Activated CD4-positive, alpha-beta T cell treated with anti-CD3 and anti-CD28 coated beads, Interleukin-2, amount 10 ng/mL, durations not matched to agents 24 days and 14 days (primary cell): ENCODE data around the gene BLVRB. TPM values are rescaled to one million over a fixed set of nuclear protein-coding genes. Genes with fewer than 3 reads are reported as not detected.
"Not testable (repeated sequence)": the region's sequence is repeated elsewhere in the genome, so short reads cannot be mapped to it uniquely, and the experiment has no call there.

Experiments
- DNase-seq: peaks from one replicate; pipeline ENCODE4 v3.0.0; 2022
- H3K27ac Mint-ChIP-seq: one replicate; pipeline ENCODE4 v1.8.0; 2022; ENCODE audit warnings: mild to moderate bottlenecking, mixed read lengths
- H3K27me3 Mint-ChIP-seq: one replicate; pipeline ENCODE4 v1.8.0; 2022; ENCODE audit warnings: mixed read lengths
- H3K36me3 Mint-ChIP-seq: one replicate; pipeline ENCODE4 v1.8.0; 2022; ENCODE audit warnings: low read depth, mild to moderate bottlenecking, mixed read lengths
- H3K4me1 Mint-ChIP-seq: one replicate; pipeline ENCODE4 v1.8.0; 2021; ENCODE audit warnings: mixed read lengths
- H3K4me3 Mint-ChIP-seq: one replicate; pipeline ENCODE4 v1.8.0; 2022; ENCODE audit warnings: mild to moderate bottlenecking, moderate library complexity, mixed read lengths
- H3K9me3 Mint-ChIP-seq: one replicate; pipeline ENCODE4 v1.8.0; 2021; ENCODE audit warnings: mixed read lengths
- intact Hi-C: fragments of 100-400 bp; cut with micrococcal nuclease; formaldehyde crosslinking; loops from one replicate; pipeline ENCODE4 v1.15.1; 2023
- total RNA-seq: library from RNA; stranded (reverse); gene quantifications from 2 replicates; pipeline ENCODE4 v1.2.3, GENCODE V29; 2022

BLVRB gene
- total RNA-seq, 1 donor from 2014 or later: 10.6 TPM

DNA sequence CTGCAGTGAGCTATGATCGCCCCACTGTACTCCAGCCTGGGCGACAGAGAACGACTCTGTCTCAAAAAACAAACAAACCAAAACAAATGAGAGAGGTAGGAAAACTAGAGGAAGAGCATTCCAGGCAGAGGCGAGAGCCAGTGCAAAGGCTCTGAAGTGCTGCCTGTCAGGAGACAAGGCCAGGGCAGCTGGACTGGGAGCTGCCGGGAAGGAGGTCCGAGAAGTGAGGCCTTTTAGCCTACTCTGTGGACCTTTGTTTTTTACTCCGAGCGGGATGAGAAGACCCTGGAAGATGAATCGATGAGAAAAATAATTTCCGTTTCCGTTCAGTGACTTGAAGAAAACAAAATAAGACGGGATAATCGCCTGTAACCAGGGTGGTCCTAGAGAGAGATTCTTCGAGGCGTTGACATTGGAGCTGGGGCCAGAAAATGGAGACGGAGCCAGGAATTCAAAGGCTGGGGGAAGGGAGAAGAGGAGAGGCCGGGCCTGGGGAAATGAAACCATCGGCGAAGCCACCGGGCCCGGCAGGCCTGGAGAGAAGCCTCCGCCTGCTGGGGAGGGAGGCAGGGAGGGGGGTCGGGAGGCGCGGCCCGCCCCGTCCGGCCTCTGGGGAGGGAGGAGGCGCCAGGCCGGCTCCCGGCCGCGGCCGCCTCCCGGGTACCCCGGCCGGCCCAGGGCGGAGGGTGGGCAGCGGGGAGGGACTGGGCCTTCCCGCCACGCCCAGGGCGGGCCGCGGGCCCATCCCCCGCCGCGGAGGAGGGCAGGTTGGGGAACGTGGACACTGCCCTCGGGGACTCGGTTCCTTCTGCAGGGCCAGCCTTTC is 31.9 kb downstream of the BLVRB start:
- peaks cover 9% of the 10 kb centered on the region for H3K4me1 Mint-ChIP-seq
- H3K9me3 Mint-ChIP-seq: no peaks in the 10 kb centered on the region
- H3K4me3 Mint-ChIP-seq: peak overlapping the region; percentile 89
- intact Hi-C loops: loop anchor here (1.0 kb wide), 2 partner anchors 8 to 10 kb away; partner anchors contain the start of gene SERTAD1
- H3K27ac Mint-ChIP-seq: peak overlapping the region; percentile 99
- H3K27me3 Mint-ChIP-seq: no peaks in the 10 kb centered on the region
- peak; percentile 89 for DNase-seq
- H3K36me3 Mint-ChIP-seq: no peaks in the 10 kb centered on the region

DNA sequence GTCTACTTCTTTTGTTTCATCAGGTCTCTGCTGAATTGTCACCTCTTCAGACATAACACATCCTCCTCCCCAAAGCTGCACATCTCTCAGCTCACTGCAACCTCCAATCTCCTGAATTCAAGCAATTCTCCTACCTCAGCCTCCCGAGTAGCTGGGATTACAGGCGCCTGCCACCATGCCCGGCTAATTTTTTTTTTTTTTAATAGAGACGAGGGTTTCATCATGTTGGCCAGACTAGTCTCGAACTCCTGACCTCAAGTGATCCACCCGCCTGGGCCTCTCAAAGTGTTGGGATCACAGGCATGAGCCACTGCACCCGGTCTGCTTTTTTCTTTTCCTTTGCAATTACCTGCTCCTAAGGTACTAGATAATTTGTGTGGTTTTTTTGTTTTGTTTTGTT is 32.8 kb downstream of the BLVRB start:
- not testable (repeated sequence) for DNase-seq, H3K9me3 Mint-ChIP-seq, H3K27me3 Mint-ChIP-seq, H3K4me1 Mint-ChIP-seq, H3K36me3 Mint-ChIP-seq
- intact Hi-C loops: loop anchor here (1.0 kb wide), 2 partner anchors 7 to 11 kb away; partner anchors contain the start of gene SERTAD1
- H3K4me3 Mint-ChIP-seq: peak overlapping the region; percentile 89
- peak overlapping the region; percentile 99 for H3K27ac Mint-ChIP-seq

DNA sequence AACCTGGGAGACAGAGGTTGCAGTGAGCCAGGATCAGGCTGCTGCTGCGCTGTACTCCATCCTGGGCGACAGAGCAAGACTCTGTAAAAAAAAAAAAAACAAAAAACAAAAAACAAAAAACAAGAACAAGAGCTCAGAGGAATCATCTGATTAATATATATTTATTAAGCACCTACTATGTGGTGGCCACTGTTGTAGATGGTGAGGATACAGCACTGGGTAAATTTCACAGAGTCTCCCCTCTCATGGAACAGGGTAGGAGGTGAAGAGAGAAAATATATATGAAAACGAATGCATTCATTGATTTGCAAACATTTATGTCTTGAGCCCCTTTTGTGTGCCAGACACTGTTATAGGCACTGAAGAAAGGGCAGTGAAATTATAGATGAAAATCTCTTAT is 33.8 kb downstream of the BLVRB start:
- Mint-ChIP-seq H3K9me3 (no peaks in the 10 kb centered on the region), H3K4me3 (peak overlapping the region; percentile 21), H3K27ac (no peak overlapping the region), H3K27me3 (peaks cover 3% of the 10 kb centered on the region), H3K36me3 (no peaks in the 10 kb centered on the region), H3K4me1 (peaks cover 9% of the 10 kb centered on the region)
- DNase-seq: no peak
- intact Hi-C loops: no loop called here

DNA sequence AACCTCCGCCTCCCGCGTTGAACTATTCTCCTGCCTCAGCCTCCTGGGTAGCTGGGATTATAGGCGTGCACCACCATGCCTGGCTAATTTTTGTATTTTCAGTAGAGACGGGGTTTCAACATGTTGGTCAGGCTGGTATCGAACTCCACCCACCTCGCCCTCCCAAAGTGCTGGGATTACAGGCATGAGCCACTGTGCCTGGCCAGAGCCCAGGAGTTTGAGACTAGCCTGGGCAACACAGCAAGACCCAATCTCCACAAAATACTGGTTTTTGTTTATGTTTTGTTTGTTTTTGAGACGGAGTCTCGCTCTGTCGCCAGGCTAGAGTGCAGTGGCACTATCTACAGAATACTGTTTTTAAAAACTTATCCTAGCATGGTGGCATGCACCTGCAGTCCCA is 35.3 kb downstream of the BLVRB start:
- intact Hi-C loops, DNase-seq, H3K4me3 Mint-ChIP-seq, H3K27me3 Mint-ChIP-seq, H3K36me3 Mint-ChIP-seq, H3K9me3 Mint-ChIP-seq, H3K27ac Mint-ChIP-seq: not testable (repeated sequence)
- peaks cover 17% of the 10 kb centered on the region for H3K4me1 Mint-ChIP-seq

DNA sequence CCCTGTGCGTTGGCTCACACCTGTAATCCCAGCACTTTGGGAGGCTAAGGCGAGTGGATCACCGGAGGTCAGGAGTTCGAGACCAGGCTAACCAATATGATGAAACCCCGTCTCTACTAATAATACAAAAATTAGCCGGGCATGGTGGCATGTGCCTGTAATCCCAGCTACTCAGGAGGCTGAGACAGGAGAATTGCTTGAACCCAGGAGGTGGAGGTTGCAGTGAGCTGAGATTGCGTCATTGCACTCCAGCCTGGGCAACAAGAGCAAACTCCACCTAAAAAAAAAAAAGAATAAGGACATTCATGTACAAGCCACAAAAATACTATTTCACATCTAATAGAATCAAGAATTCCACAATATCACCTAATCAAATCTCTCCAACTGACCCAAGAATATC is 37.3 kb downstream of the BLVRB start:
- H3K36me3 Mint-ChIP-seq, H3K4me3 Mint-ChIP-seq, H3K9me3 Mint-ChIP-seq, H3K27me3 Mint-ChIP-seq, DNase-seq, H3K27ac Mint-ChIP-seq: not testable (repeated sequence)
- H3K4me1 Mint-ChIP-seq: peaks cover 20% of the 10 kb centered on the region
- intact Hi-C loops: loop anchor here (10.0 kb wide), 1 partner anchor 837 kb away; the partner anchor contains the start of gene HNRNPUL1

DNA sequence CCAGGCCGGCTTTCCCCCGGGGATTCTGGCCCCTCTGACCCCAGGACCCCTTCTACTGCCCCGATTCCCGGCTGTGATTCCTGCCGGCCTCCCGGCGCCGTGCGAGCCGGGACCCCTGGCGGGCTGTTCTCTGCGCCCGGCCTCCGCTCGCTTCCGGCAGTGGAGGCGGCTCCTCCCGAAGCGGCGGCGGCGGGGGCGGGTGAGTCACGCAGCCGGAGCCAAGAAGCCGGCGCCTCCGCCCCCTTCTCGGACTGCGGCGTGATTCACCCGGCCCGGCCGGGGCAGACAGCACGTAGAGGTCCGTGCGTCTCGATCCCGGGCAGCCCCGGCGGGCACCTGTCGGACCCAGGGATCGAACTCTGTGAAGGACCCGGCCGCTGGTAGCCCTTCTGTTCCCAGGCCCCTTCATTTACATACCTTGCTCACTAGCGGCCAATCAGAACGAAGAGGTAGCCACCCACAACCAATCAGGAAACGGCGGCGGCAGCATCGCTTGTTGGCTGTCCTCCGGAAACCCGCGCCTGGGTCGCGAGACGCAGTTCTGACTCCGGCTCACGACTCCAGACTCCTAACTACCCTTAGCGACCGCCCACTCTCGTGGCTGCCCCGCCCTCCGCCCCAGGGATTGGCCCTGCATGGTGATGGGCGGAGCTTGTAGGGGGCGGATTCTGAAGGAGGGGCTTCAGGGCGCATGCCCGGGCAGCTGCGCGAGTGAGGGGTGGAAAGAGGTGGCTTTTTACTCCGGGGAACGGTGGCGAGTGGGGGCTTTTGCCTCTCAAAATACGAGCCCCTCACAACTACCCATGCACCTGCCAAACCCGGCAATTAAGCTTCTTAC is 39.9 kb downstream of the BLVRB start, which contains the start of gene SERTAD1:
Gene SERTAD1, minus strand, starts transcription at position 543 of the 838 bp plus-strand sequence. CDS start 2,446 bp downstream, outside the sequence.
- peaks cover 26% of the 10 kb centered on the region for H3K4me1 Mint-ChIP-seq
- H3K4me3 Mint-ChIP-seq: peak within 1 kb of the TSS; percentile 92
- H3K27ac Mint-ChIP-seq: peak within 1 kb of the TSS; percentile 91
- H3K9me3 Mint-ChIP-seq: no peaks in the 10 kb centered on the region
- intact Hi-C loops: loop anchor here (1.0 to 10.0 kb wide), 4 partner anchors 8 to 839 kb away; partner anchors contain the start of genes AKT2 and HNRNPUL1
- H3K27me3 Mint-ChIP-seq: peaks cover 5% of the 10 kb centered on the region
- H3K36me3 Mint-ChIP-seq: peaks cover 17% of the 10 kb centered on the region
- peak; percentile 100 for DNase-seq

DNA sequence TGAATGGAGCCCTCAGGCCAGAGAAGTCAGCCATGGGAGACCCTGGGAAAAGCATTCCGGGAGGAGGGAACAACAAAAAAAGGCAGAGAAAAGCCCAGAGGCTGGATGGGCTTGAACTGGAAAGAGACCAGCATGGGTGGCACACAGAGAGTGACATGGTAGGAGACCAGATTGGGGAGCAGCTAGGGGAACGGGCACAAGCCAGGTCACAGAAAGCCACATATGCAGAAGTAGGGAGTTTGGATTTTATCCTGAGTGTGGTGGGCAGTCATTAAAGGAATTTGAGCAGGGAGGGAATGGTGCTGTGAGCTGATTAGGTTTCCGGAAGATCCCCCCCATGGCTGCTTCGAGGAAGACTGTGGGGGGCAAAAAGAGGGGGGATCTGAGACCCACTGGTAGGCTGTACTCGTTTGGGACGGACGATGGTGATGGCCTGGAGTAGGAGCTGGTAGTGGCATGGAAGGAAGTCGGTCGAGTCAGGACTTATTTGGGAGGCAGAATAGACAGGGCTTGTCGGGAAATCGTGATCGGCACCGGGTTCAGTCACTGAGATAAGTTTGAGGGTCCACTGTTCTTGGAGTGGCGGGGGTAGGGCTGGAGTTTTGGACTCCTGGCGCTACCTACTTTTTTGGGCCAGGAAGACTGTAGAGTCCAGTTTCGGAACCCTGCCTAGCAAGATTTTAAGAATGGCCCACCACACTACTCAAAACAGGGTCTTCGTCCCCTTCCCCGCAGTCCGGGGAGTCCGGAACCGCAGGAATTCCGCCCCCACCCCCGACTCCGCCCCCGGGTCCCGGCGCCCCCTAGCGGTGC is 40.7 kb downstream of the BLVRB start:
- peak; percentile 74 for DNase-seq
- Mint-ChIP-seq H3K9me3 (no peaks in the 10 kb centered on the region), H3K4me3 (peak overlapping the region; percentile 92), H3K27ac (peak overlapping the region; percentile 91), H3K36me3 (peaks cover 17% of the 10 kb centered on the region), H3K4me1 (peaks cover 27% of the 10 kb centered on the region), H3K27me3 (peaks cover 5% of the 10 kb centered on the region)
- intact Hi-C loops: loop anchor here (1.0 to 10.0 kb wide), 7 partner anchors 8 to 840 kb away; partner anchors contain the start of genes AKT2, COQ8B, HNRNPUL1 and ITPKC

DNA sequence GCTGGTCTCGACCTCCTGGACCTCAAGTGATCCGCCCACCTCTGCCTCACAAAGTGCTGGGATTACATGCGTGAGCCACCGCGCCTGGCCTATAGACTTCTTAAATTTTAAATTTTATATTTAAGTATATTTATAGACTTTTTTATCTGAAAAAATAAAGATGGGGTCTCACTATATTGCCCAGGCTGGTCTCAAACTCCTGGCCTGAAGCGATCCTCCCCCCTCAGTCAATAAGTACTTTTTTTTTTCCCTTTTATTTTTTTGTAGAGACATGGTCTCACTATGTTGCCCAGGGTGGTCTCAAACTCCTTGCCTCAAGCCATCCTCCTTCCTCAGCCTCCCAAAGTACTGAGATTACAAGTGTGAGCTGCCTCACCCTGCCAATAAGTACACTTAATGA is 41.6 kb downstream of the BLVRB start:
- H3K4me3 Mint-ChIP-seq: peak overlapping the region; percentile 92
- no peak overlapping the region for H3K27ac Mint-ChIP-seq
- H3K27me3 Mint-ChIP-seq: peaks cover 5% of the 10 kb centered on the region
- no peak for DNase-seq
- no peaks in the 10 kb centered on the region for H3K9me3 Mint-ChIP-seq
- intact Hi-C loops: loop anchor here (2.0 to 10.0 kb wide), 5 partner anchors 103 to 841 kb away; partner anchors contain the start of genes AKT2, COQ8B, HNRNPUL1 and ITPKC
- peaks cover 17% of the 10 kb centered on the region for H3K36me3 Mint-ChIP-seq
- peaks cover 34% of the 10 kb centered on the region for H3K4me1 Mint-ChIP-seq

DNA sequence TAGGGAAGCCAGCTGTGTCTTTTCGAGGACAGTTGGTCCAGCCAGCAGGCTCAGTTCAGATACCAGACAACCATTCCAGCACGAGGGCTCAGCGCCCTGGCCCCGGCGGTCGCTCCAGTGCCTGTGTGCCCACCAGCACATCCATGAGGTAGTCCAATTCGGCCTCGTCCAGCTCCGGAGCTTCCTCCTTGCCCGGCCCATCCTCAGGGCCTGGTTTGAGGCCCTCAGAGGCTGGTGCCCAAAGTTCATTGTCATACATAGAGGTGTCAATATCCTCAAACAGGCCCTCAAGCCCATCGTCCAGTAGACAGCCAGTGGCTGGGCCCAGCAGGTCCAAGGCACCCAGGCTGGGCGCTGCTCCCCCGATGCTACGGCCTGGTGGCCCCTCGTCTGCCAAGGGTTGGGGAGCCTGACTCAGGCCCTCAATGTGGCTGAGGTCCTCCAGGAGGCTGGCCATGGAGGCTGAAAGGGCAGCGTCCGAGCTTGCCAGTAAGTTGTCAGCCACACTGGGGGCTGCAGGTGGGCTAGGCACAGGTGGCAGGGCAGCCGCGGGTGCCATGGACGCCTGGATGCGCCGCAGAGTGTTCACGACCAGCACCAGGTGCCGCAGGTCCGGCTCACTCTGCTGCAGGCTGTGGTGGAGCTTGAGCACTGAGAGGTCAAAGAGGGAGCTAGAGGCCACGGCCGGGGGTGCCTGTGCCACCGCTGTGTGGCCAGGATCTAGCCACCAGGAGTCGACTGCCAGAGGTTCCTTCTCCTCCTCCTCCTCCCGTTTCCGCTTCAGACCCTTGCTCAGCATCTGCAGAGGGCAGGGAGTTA is 42.6 kb downstream of the BLVRB start:
- Mint-ChIP-seq H3K36me3 (peaks cover 17% of the 10 kb centered on the region), H3K9me3 (no peaks in the 10 kb centered on the region)
- peak; percentile 66 for DNase-seq

DNA sequence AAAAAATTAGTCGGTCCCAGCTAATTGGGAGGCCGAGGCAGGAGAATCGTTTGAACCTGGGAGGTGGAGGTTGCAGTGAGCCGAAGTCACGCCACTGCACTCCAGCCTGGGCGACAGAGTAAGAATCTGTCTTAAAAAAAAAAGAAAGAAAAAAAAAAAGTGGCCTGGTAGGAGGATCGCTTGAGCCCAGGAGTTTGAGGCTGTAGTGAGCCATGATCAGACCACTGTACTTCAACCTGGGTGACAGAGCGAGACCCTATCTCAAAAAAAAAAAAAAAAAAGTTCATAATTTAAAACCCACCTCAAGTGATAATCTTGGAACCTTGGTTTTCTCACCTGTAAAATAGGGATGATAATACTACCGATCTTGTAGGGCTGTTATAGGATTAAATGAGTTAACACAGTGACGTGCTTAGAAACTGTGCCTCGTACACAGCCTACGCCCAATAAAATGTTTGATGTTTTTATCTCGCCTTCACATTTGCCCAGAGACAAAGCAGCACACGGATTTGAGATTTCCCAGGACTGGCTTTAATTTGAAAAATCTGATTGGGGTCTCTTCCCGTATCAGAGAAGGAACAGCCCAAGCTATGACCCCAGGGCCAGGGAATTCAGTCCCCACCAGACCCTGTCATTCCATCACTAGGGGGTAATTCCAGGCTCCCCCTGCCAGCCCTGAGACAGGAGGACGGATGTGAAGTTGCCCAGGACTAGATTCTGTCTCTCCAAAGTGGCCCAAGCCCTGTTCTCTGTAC is 43.4 kb downstream of the BLVRB start:
- peak overlapping the region; percentile 88 for H3K27ac Mint-ChIP-seq
- peaks cover 17% of the 10 kb centered on the region for H3K36me3 Mint-ChIP-seq
- H3K4me1 Mint-ChIP-seq: peaks cover 45% of the 10 kb centered on the region
- H3K9me3 Mint-ChIP-seq: no peaks in the 10 kb centered on the region
- H3K4me3 Mint-ChIP-seq: peak overlapping the region; percentile 83
- no peak for DNase-seq
- intact Hi-C loops: loop anchor here (1.0 to 10.0 kb wide), 6 partner anchors 21 to 843 kb away; partner anchors contain the start of genes COQ8B, HNRNPUL1, ITPKC and LTBP4
- peaks cover 2% of the 10 kb centered on the region for H3K27me3 Mint-ChIP-seq

More for the DNA sequence above, 42.6 kb downstream of the BLVRB start:
- peak overlapping the region; percentile 88 for H3K27ac Mint-ChIP-seq
- peak overlapping the region; percentile 83 for H3K4me3 Mint-ChIP-seq
- peaks cover 39% of the 10 kb centered on the region for H3K4me1 Mint-ChIP-seq
- intact Hi-C loops: loop anchor here (5.0 to 10.0 kb wide), 4 partner anchors 104 to 842 kb away; partner anchors contain the start of genes COQ8B, HNRNPUL1, ITPKC and LTBP4
- H3K27me3 Mint-ChIP-seq: peaks cover 5% of the 10 kb centered on the region

DNA sequence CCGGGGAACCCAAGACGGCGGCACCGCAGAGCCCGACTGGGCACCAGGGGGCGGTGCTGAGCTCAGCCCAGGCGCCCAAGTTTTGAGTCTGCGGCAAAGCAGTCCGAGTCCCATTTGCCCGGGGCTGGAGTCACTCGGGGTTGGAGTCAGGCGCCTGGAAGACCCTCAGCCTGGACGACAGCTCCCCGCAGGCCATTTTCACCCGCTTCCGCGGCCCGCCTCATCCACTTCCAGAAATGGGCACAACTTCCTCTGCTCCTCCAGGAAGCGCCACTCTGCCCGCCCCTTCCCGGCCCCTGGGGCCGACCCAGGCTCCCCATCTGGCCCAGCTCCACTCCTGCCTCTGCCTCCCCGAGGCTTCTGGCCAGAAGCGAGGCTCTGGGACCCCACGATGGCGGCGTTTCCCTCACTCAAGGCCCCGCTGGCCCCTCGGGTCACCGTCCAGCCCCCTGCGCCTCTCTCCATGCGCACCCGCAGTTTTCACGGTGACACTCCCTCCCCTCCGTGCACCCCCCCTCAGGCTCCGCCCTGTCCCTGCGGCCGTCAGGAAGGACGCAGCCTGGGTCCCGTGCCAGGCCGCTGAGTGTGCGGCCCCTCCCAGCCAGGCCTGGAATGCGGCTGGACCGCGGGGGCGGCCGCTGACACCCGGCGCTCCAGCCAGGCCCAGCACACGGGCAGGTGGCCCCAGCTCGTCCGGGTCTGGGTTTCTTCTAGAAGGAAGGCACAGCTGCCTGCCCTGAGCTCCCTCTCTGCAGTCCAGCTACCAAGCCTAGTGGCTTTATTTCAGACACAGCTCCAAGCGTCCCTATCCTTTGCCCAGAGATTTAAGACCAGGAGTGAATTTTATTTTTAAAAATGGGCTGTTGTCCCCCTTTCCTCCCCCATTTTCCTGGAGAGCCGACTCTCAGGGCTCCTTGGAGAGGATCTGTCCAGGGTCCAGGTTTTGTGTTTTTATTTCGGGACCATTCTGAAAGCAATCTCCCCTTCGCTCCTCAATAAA is 44.5 kb downstream of the BLVRB start:
- intact Hi-C loops: loop anchor here (1.0 to 10.0 kb wide), 7 partner anchors 22 to 844 kb away; partner anchors contain the start of genes BLVRB, COQ8B, HNRNPUL1 and ITPKC
- peak; percentile 94 for DNase-seq
- peaks cover 17% of the 10 kb centered on the region for H3K36me3 Mint-ChIP-seq
- peaks cover 2% of the 10 kb centered on the region for H3K27me3 Mint-ChIP-seq
- H3K9me3 Mint-ChIP-seq: no peaks in the 10 kb centered on the region
- peak overlapping the region; percentile 83 for H3K4me3 Mint-ChIP-seq
- H3K27ac Mint-ChIP-seq: peak overlapping the region; percentile 88
- peaks cover 46% of the 10 kb centered on the region for H3K4me1 Mint-ChIP-seq
